Measurements from ENCODE around the gene VRK3. TPM values are rescaled to one million over a fixed set of nuclear protein-coding genes. Genes with fewer than 3 reads are reported as not detected.
A peak's percentile ranks its signal among the peaks of the same experiment; 100 is the strongest.

VRK3 gene
- total RNA-seq, 1 donor from 2014 or later, result 39.5 TPM

- peak; percentile 90 for DNase-seq
- intact Hi-C loops (cut with DNase I), result loop anchor here (5.0 kb wide), 1 partner anchor 44 kb away; no protein-coding TSS in a partner anchor
- Histone ChIP-seq H3K36me3 (no peaks in the 10 kb centered on the region), H3K27ac (no peak overlapping the region), H3K9me3 (no peaks in the 10 kb centered on the region), H3K27me3 (no peaks in the 10 kb centered on the region), H3K4me1 (peaks cover 5% of the 10 kb centered on the region), H3K4me3 (no peak overlapping the region)
- peak; percentile 95 for TF ChIP-seq CTCF (IDR thresholded peaks at IDR 0.05)
- ATAC-seq, result peak; percentile 95
These were observed 87.3 kb downstream of the VRK3 start for GRCh38 chr19:49937750-49938381.

- peaks cover 5% of the 10 kb centered on the region for H3K4me1 ChIP-seq
- no peaks in the 10 kb centered on the region for H3K9me3 ChIP-seq
- no peak overlapping the region for H3K27ac ChIP-seq
- H3K27me3 ChIP-seq, result no peaks in the 10 kb centered on the region
- TF ChIP-seq CTCF (IDR thresholded peaks at IDR 0.05), result no peak
- no peak for ATAC-seq
- DNase-seq, result no peak
- H3K4me3 ChIP-seq, result no peak overlapping the region
- intact Hi-C loops (cut with DNase I), result loop anchor here (5.0 kb wide), 1 partner anchor 46 kb away; no protein-coding TSS in a partner anchor
- H3K36me3 ChIP-seq, result no peaks in the 10 kb centered on the region
These were observed 88.6 kb downstream of the VRK3 start for GRCh38 chr19:49936549-49936948.

GRCh38 chr19:49933643-49934042 is 91.5 kb downstream of the VRK3 start:
- DNase-seq (no peak), ATAC-seq (no peak)
- no peak overlapping the region for H3K27ac ChIP-seq
- no peaks in the 10 kb centered on the region for H3K36me3 ChIP-seq
- H3K4me3 ChIP-seq, result no peak overlapping the region
- no peaks in the 10 kb centered on the region for H3K9me3 ChIP-seq
- intact Hi-C loops (cut with DNase I), result no loop called here
- no peak for TF ChIP-seq CTCF (IDR thresholded peaks at IDR 0.05)
- H3K4me1 ChIP-seq, result peaks cover 5% of the 10 kb centered on the region
- H3K27me3 ChIP-seq, result no peaks in the 10 kb centered on the region

- ATAC-seq (no peak), DNase-seq (no peak)
- no peaks in the 10 kb centered on the region for H3K9me3 ChIP-seq
- no peak overlapping the region for H3K27ac ChIP-seq
- peaks cover 6% of the 10 kb centered on the region for H3K4me1 ChIP-seq
- intact Hi-C loops (cut with DNase I), result no loop called here
- TF ChIP-seq CTCF (IDR thresholded peaks at IDR 0.05), result no peak
- H3K36me3 ChIP-seq, result no peaks in the 10 kb centered on the region
- no peaks in the 10 kb centered on the region for H3K27me3 ChIP-seq
- H3K4me3 ChIP-seq, result no peak overlapping the region
These were observed 92.4 kb downstream of the VRK3 start for GRCh38 chr19:49932731-49933131.

- H3K27me3 ChIP-seq, result no peaks in the 10 kb centered on the region
- TF ChIP-seq CTCF (IDR thresholded peaks at IDR 0.05), result no peak
- peaks cover 9% of the 10 kb centered on the region for H3K4me1 ChIP-seq
- peaks cover 5% of the 10 kb centered on the region for H3K36me3 ChIP-seq
- H3K27ac ChIP-seq, result no peak overlapping the region
- H3K9me3 ChIP-seq, result no peaks in the 10 kb centered on the region
- ATAC-seq (no peak), DNase-seq (no peak)
- intact Hi-C loops (cut with DNase I), result no loop called here
- no peak overlapping the region for H3K4me3 ChIP-seq
These were observed 93.1 kb downstream of the VRK3 start for GRCh38 chr19:49932041-49932451.

Data from upper lobe of right lung (tissue), 1 donor.